Lower leg skin (tissue), 4 donors: ENCODE data around the gene TFPI. TPM values are rescaled to one million over a fixed set of nuclear protein-coding genes. Genes with fewer than 3 reads are reported as not detected.

Experiments
- DNase-seq, 2 donors: peaks; one replicate each; pipeline ENCODE4 v3.0.0-alpha.2; 2019; ENCODE audit warnings: low spot score in 2 of 2
- H3K4me3 ChIP-seq: fragments of 200-600 bp; sonication (generic); 2 replicates; pipeline ENCODE4 v1.5.1; 2017; ENCODE audit warnings: mild to moderate bottlenecking, low read depth; ENCODE audit not compliant: poor library complexity, severe bottlenecking
- CTCF ChIP-seq, 3 donors: fragments of 450-650 bp; IDR thresholded peaks; one replicate each; pipeline ENCODE4 v1.5.1; 2016; ENCODE audit warnings: antibody characterized with exemption in 3 of 3, mild to moderate bottlenecking in 3 of 3, moderate library complexity in 2 of 3
- POLR2A ChIP-seq, 2 donors: fragments of 450-650 bp; IDR thresholded peaks; one replicate each; pipeline ENCODE4 v1.6.1; 2016 to 2017; ENCODE audit warnings: antibody characterized with exemption in 2 of 2, mild to moderate bottlenecking in 1 of 2, moderate library complexity in 1 of 2
- WGBS, 2 donors: methylation state at CpG; one replicate each; pipeline ENCODE4 v1.1.5; 2018; 5-methylcytosine and 5-hydroxymethylcytosine counted together
- intact Hi-C: fragments of 100-400 bp; cut with DNase I; formaldehyde crosslinking; loops from one replicate; pipeline ENCODE4 v1.15.0; 2023; ENCODE audit warnings: low total_unique reads
- total RNA-seq, 4 donors: library from RNA; depleted of rRNA; stranded (reverse); fragments of >200 nt; gene quantifications; one replicate each; pipeline ENCODE4 v1.1.0, GENCODE V29; 2016

Gene TFPI
- total RNA-seq, 4 donors from 2014 or later: 15.6 to 28.4 (median 16.0) TPM

GRCh38 chr2:187468262-187468661 is 86.0 kb downstream of the TFPI start:
- no peak for DNase-seq
- no peak overlapping the region for H3K4me3 ChIP-seq
- TF ChIP-seq CTCF (IDR thresholded peaks at IDR 0.05): no peak
- no peak for TF ChIP-seq POLR2A (IDR thresholded peaks at IDR 0.05)
- intact Hi-C loops: no loop called here

GRCh38 chr2:187466129-187466792 is 88.0 kb downstream of the TFPI start:
- no peak overlapping the region for H3K4me3 ChIP-seq
- no peak for DNase-seq
- no peak for TF ChIP-seq POLR2A (IDR thresholded peaks at IDR 0.05)
- intact Hi-C loops: no loop called here
- 81 to 86% methylated on average over 2 of the region's 2 CpGs for WGBS, 2 donors

GRCh38 chr2:187462839-187463238 is 91.4 kb downstream of the TFPI start:
- intact Hi-C loops: no loop called here
- DNase-seq: no peak
- no peak overlapping the region for H3K4me3 ChIP-seq
- WGBS, 2 donors: 38 to 44% methylated on average over 4 of the region's 4 CpGs
- TF ChIP-seq POLR2A (IDR thresholded peaks at IDR 0.05) (no peak), CTCF (IDR thresholded peaks at IDR 0.05) (no peak)

- intact Hi-C loops: no loop called here
- WGBS, 2 donors: 84 to 89% methylated on average over 28 of the region's 28 CpGs
- no peak overlapping the region for H3K4me3 ChIP-seq
- DNase-seq: no peak
- TF ChIP-seq POLR2A (IDR thresholded peaks at IDR 0.05) (no peak), CTCF (IDR thresholded peaks at IDR 0.05) (no peak)
Observed at GRCh38 chr2:187461294-187462261, 92.7 kb downstream of the TFPI start.

GRCh38 chr2:187459256-187459655 is 95.0 kb downstream of the TFPI start:
- no peak for DNase-seq
- no peak overlapping the region for H3K4me3 ChIP-seq
- TF ChIP-seq CTCF (IDR thresholded peaks at IDR 0.05): no peak
- TF ChIP-seq POLR2A (IDR thresholded peaks at IDR 0.05): no peak
- intact Hi-C loops: no loop called here
- WGBS, 2 donors: 51 to 55% methylated on average over 2 of the region's 2 CpGs

- intact Hi-C loops: loop anchor here (5.0 kb wide), 1 partner anchor 586 kb away; no protein-coding TSS in a partner anchor
- DNase-seq: no peak
- no peak for TF ChIP-seq CTCF (IDR thresholded peaks at IDR 0.05)
- TF ChIP-seq POLR2A (IDR thresholded peaks at IDR 0.05): no peak
- no peak overlapping the region for H3K4me3 ChIP-seq
- 89 to 93% methylated on average over 1 of the region's 1 CpG for WGBS, 2 donors
Observed at GRCh38 chr2:187453078-187453641, 101.1 kb downstream of the TFPI start.
